GM21825 (cell line): ENCODE results near the gene EHD2.
"Not testable (repeated sequence)": the region's sequence is repeated elsewhere in the genome, so short reads cannot be mapped to it uniquely, and the experiment has no call there.

Experiments
- ATAC-seq: cut with Tn5 transposase; IDR thresholded peaks from one replicate; pipeline ENCODE4 v1.9.1; 2021; ENCODE audit warnings: mild to moderate bottlenecking, moderate library complexity; ENCODE audit not compliant: unreplicated experiment

EHD2 gene

GRCh38 chr19:47765523-47766358 lies 52.5 kb downstream of the EHD2 start:
- no peak for ATAC-seq

- no peak for ATAC-seq
Observed at GRCh38 chr19:47766359-47766620, 53.1 kb downstream of the EHD2 start.

DNA sequence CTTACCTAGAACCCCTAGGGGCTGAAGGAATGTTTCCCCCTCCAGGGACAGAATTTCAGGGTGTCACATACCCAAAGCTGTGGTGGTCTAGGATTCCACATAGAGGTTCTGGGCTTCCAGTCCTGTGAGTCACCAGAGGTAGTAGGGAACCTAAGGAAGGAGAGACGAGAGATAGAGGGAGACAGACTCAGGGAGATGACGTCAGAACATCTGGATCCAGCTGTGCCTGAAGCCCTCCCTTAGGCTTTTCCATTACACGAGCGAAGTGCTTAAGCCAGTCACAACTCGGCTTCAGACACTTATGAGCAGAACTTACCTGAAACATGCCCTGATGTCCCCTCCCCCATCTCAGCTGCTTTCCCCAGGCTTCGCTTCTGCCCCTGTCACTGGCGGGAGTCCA lies 53.4 kb downstream of the EHD2 start:
- no peak for ATAC-seq

GRCh38 chr19:47767349-47767748 lies 54.1 kb downstream of the EHD2 start:
- no peak for ATAC-seq

DNA sequence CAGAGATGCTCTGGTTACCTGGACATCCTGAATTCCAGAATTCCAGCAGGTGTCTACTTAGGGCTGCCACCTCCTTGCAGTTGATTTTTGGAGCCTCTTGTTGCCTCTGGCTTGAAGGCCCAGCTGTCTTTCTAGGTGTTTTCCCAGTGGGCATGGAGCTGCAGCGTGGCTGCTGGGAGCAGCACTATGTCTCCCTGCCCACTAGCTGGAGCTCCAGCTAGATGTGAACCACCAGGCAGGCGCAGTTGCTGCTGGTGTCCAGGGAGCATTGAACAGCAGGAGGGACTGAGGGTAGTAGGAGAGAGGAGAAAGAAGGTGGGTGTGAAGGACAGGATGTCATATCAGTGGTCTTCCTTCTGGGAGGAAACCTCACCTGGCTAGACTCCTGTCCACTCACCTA lies 55.4 kb downstream of the EHD2 start:
- ATAC-seq: no peak

DNA sequence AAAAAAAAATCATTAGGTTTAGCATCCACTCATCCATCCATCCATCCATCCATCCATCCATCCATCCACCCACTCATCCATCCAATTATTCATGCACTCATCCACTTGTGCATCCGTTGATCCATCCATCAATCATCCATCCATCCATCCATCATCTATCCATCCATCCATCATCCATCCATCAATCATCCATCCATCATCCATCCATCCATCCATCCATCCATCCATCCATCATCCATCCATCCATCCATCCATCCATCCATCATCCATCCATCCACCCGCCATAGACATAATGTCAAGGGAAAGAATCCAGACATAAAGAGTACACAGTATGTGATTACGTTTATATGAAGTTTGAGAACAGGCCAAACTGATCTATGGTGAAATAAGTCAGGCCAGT lies 56.3 kb downstream of the EHD2 start:
- no peak for ATAC-seq

DNA sequence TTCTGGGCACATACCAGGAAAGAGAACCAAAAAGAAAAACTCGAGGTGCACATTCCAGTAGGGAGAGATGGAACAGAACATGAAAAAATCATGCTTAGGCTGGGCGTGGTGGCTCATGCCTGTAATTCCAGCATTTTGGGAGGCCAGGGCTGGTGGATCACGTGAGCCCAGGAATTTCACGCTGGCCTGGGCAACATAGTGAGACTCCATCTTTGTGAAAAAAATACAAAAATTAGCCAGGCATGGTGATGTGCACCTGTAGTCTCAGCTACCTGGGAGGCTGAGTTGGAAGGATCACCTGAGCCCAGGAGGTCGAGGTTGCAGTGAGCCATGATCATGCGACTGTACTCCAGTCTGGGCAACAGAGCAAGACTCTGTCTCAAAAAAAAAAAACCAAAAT lies 58.1 kb downstream of the EHD2 start:
- ATAC-seq: not testable (repeated sequence)

GRCh38 chr19:47776568-47776967 lies 63.3 kb downstream of the EHD2 start:
- ATAC-seq: no peak

- not testable (repeated sequence) for ATAC-seq
Observed at GRCh38 chr19:47777245-47778048, 64.2 kb downstream of the EHD2 start.

- peak; percentile 76 for ATAC-seq
Observed at GRCh38 chr19:47778049-47778953, 65.1 kb downstream of the EHD2 start, which contains the start of gene SELENOW. SELENOW (plus strand) TSS chr19:47778703; CDS start chr19:47778786, 83 bp downstream.

GRCh38 chr19:47778954-47779351 lies 65.7 kb downstream of the EHD2 start:
- ATAC-seq: peak; percentile 13

DNA sequence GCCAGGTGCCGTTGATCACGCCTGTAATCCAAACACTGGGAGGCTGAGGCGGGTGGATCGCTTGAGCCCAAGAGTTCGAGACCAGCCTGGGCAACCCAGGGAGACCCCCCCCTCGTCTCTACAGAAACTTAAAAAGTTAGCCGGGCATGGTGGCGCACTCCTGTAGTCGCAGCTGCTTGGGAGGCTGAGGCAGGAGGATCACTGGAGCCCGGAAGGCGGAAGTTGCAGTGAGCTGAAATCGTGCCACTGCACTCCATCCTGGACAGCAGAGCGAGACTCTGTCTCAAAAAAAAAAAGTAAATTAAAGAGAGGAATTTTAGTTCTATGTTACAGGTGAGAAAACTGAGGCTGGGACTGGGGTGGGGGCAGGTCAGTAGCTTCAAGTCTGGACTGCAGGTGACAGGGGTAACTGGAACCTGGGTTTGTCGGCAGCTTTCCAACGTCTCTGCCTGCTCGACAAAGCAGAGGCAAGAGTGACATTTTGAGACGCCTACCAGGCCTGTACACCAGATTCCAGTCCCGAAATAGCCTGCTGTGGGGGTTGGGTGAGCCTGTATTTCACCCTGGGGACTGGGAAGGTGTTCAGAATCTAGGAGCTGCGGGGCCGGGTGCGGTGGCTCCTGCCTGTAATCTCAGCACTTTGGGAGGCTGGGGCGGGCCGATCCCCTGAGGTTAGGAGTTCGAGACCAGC lies 66.4 kb downstream of the EHD2 start:
- ATAC-seq: no peak

DNA sequence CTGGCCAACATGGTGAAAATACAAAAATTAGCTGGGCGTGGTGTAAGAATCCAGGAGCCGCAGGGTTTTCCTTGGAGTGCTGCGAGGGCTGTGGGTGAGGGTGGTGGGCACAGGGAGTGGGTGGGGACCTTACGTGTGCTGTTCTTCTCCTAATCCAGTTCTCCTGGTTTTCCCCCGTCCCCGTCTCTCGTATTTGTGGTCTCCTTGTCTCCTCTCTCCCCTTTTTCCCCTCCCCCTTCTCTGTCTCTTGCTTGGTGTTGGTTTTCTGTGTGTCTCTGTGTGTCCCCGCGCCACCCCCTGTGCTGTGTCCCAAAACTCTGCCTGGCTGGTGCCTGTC lies 67.0 kb downstream of the EHD2 start:
- no peak for ATAC-seq

- ATAC-seq: no peak
Observed at GRCh38 chr19:47781590-47782262, 68.5 kb downstream of the EHD2 start.

DNA sequence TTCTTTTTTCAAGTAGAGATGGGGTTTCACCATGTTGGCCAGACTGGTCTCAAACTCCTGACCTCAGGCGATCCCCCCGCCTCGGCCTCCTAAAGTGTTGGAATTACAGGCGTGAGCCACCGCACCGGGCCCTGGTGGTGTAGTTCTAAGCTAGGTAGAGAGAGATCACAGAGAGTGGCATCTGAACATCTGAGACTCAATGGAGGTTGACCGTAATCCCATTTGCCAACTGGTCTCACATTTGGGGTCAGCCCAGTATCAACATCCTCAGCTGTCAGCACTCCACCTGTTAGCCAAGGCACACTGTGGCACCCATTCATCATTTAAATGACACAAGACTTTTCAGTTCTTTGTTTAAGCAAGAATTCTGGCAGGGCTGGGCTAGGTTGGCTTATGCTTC lies 73.3 kb downstream of the EHD2 start:
- ATAC-seq: no peak

GRCh38 chr19:47787307-47787706 lies 74.1 kb downstream of the EHD2 start:
- not testable (repeated sequence) for ATAC-seq

GRCh38 chr19:47789811-47790210 lies 76.6 kb downstream of the EHD2 start:
- ATAC-seq: not testable (repeated sequence)

DNA sequence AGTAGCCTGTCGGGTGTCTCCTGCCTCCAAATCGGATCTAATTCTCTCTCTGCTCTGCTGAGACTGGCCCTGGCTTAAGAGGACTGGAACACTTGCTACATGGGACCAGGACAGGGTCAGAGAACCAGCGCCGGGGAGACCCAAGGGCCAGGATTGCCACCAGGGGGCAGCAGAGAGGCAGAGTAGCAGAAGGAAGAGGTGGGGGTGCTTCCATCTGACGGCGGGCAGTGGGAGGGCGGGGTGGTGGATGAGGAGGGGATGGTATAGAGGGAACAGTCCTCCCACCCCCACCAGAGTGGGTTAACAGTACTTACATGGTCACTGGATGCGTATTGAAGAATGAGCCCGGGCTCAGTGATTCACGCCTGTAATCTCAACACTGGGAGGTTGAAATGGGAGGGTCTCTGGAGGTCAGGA lies 77.2 kb downstream of the EHD2 start:
- ATAC-seq: no peak

DNA sequence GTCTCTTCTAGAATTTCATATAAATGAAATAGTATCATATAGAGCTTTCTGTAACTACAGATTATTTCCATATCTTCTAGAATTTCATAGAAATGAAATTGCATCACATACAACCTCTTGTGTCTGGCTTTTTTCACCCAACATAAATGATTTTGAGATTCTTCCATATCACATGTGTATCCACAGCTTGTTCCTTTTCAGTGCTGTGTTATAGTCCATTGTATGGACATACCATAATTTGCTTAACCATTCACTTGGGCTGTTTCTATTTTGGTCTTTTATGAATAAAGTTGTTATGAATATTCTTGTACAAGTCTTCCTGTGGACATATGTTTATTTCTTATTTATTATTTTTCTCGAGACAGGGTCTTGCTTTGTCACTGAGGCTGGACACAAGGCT lies 79.4 kb downstream of the EHD2 start:
- no peak for ATAC-seq
